NOMO-1 treated with DMSO at 0.1 percent for 48 hours (cell line): ENCODE data around the gene ZCCHC24.
A peak's percentile ranks its signal among the peaks of the same experiment; 100 is the strongest.

ENCODE experiments used
- DNase-seq: peaks from one replicate; lab custom pipeline; 2025; ENCODE audit not compliant: unreplicated experiment; lab: John Stamatoyannopoulos, UW

Gene ZCCHC24

DNA sequence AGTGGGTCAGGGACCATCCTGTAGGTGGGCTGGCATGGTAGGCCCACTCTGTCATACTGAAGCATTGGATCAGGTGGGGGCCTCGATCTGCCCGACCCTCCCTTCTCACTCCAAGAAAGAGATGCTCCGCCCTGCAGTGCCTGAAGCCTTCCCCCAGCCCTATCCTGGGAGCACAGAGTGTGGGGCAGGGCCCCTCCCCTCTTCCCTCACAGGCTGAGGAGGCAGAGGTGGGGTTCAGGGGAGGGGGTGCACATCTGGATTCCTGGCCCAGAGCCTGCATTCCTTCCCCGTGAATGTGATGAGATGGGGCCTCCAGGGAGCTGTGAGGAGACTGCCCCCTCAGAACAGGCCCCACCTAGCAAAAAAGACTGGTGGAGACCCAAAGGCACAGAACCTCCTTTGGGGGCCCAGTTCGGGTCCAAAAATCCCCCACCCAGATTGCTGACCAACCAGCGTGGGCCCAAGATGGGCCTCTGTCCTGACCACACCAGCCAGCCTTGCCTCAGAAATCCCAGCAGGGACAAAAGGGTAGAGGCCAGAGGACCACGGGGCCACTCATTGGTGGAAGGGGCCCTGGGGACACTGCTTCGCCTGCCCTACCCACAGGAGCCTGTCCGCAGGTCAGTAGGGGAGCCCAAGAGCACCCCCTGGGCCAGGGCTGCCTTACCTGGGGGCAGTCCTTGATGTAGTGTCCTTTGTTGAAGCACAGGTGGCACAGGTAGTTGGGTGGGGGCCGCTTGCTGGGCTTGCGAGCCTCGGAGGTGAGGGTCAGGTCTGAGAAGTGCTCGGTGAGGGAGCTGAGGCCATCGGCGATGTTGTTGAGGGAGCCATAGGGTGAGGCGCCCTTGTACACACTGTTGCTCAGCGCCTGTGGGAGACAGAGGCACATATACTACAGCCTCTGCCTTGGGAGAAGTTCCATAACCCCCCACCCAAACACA is 13.3 kb downstream of the ZCCHC24 start:
- no peak for DNase-seq

DNA sequence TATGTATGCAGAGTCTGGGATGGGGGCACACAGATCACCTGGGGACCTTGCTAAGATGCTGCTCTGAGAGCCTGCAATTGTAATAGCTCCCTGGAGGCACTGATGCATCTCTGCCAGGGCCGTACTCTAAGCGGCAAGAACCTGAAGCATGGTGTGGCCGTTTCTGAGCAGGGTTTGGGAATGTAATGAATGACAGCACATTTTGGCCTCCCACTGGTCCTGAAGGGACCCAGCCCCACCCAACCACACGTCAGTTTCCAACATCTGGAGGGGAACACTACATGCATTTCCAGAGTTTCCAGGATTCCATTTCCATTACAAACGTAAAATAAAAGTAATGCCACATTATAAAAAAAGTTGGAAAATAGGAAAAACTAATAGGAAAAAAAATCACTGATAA is 14.0 kb downstream of the ZCCHC24 start:
- no peak for DNase-seq

DNA sequence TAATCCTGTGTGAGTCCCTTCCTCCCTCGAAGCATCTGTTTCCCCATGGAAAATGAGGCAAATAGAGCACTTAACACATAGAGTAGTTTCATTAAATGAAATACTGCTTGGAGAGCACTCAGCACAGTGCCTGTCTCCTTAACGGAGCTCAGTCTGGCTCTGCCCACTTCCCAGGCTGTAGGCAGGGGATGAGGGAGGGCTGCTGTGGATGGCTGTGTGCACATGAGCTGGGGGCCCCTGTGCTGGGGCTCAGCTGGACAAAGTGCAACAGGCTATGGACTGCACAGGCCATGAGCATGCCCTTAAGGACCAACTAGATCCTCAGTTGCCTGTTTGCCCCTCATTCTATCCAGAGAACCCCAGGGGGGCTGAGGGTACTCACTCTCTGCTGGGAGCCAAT is 14.5 kb downstream of the ZCCHC24 start:
- no peak for DNase-seq

DNA sequence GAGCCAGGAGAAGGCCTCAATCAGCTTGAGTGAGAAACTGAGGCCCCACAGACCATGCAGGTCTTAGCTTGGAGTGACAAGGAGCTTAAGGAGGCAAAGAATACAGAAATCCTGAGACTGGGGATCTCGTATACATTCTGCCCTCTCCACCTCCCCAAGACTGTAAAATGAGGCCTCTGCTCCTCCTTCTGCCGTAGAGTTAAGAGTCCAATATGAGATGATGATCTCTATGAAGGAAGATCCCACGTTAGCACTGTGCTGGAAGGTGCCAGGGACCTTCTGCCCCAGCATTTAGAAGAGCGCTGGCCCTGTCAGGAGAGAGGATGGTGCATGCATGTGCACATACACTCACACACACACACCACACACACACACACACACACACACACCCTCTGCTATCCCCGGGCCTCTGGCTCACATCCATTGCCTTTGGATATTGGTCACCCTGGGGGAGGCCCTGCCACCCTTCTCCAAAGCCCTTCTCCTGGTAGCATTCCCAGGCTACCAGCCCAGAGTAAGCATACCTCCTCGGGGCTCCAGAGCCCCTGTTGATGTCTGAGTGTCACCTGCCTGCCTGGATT is 15.0 kb downstream of the ZCCHC24 start:
- DNase-seq: no peak

DNA sequence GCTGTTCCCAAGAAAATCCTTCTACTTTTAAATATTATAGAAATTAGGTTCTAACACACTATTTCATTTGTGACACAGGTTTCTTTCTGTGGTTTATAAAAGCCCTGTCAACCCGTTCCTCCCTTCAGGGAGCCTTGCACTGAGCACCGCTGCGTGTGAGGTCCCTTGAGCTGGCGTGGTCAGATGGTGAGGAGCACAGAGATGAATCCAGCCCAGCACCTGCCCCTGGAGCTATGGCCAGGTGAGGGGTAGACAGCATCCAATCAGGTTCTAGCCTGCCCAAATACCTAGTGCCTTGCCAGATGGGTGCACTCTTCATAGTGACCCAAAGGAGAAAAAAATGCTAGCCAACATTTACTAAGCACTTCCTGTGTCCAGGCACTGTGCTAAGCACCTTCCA is 15.7 kb downstream of the ZCCHC24 start:
- no peak for DNase-seq

DNA sequence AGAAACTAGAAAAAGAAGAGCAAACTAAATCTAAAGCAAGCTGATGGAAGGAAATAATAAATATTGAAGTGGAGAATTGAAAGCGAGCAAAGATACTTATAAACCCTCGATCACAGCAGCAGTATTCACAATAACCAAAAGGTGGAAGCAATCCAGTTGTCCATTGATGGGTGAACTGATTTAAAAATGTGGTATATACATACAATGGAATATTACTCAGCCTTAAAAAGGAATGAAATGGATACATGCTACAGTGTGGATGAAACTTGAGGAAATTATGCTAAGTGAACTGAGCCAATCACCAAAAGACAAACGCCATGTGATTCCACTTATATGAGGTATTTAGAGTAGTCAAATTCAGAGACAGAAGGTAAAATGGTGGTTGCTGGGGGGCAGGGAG is 17.5 kb downstream of the ZCCHC24 start:
- DNase-seq: no peak

DNA sequence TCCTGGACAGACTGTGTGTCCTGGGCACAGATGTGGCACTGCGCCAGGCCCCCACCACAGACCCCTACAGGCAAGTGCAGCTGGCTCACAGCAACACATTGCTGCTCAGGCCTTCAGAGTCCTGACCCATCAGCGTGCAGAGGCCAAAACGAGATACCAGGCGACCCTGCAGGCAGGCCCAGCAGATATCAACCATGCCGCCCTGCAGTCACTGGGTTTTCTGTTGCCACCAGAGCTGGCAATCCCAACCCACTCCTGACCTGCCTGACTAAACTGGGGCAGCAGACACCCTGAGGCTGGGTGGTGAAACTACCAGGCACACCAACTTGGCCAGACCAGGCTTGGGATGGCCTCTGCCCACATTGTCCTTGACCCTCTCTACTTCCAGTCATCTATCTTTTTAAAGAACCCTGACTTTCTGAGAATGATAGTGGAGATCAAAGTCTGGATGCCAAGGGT is 20.3 kb downstream of the ZCCHC24 start:
- DNase-seq: no peak

DNA sequence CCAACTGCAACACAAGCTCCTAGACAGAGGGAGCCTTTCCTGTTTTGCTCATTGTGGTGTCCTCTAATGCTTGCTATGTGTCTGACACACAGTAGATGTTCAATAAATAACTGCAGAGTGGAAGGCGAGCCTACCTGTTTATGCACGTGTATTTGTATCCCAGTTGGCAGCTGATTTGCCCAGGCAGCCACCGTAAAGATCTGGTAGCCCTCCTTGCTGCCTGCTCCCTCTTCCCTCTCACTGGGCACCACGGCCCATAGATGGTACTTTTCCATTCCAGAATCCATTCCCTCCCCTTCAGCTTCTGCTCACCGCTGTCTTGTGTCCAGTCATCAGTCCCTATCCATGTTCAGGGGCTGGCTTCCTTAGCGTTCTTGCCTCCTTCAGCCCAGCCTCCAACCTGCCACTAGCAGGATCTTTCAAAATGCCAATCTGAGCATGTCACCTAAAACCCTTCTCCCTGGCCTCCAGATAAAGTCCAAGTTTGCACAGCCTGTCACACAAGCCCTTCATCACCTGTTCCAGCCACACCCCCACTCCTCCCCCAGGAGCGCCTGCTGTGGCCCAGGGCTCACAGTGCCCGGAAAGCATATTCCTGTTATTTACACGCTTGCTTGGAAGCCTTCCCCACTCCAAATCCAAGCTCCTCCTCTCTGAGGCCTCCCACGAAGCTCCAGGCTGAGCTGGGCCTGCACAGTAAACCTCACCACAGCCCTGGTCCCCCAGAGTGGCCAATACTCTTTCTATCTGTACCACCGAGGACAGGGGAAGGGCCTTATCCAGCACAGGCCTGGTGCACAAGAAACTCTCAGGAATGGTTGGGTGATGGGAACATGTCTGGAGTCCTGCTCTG is 21.0 kb downstream of the ZCCHC24 start:
- no peak for DNase-seq

DNA sequence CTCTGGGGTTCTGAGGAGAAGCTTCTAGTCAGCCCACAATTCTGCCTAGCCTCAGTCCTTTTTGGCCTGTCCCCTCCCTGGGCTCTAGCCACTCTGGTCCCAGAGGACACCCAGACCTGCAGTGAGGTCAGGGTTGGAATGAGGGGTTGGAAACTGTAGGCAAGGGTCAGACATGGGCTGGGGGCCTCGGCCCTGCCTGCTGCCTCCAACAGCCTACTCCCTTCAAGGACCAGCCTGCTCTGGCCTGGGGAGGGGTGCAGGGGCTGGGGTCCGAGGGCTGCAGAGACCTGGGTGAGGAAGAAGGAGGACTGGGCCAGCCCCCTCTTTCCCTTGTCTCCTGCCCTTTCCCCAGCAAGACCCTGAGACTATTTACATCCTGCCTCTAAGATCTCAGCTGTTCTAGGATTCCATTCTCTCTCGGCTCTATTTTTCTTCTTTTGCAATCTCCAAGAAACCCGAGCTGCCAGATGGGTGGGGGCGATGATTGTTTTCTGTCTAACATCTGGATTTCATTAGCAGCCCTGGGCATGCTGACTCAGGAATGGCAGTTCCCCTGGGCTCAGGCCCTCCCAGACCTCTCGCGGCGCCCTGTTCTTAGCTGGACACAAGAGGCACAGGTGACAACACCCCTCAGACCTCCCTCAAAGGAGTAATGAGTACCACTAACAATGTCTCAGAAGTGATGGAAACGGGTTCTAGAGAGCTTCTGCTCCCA is 23.1 kb downstream of the ZCCHC24 start:
- no peak for DNase-seq

DNA sequence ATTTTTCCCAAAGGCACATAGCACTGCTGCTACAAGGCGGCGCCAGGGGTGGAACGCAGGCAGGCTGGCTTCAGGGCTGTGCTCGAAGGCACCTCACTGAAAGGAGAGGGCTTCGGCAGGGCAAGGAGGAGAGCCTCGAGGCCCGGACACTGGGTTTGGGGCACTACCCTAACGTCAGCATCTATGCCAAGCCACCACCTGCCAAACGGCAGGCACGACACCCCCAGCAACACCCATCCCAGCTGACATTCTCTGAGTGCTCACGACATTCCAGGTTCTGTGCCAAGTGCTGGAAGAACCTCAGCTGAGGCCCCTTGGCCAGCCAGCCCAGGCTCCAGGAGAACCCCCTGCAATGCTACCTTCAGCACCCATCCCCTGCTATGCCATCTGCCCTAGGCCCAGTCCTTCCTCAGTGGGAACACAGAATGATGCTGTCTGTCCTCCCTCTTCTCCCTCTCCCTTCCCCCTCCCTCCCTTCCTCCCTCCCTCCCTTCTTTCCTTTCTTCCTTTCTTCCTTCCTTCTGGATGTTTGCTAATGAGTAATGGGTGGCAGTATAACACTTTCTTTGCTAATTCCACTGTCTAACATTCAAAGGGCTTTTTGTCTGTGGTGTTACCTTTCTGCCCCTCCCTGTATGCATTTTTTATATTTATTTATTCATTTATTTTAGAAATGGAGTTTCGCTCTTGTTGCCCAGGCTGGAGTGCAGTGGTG is 24.3 kb downstream of the ZCCHC24 start:
- no peak for DNase-seq

DNA sequence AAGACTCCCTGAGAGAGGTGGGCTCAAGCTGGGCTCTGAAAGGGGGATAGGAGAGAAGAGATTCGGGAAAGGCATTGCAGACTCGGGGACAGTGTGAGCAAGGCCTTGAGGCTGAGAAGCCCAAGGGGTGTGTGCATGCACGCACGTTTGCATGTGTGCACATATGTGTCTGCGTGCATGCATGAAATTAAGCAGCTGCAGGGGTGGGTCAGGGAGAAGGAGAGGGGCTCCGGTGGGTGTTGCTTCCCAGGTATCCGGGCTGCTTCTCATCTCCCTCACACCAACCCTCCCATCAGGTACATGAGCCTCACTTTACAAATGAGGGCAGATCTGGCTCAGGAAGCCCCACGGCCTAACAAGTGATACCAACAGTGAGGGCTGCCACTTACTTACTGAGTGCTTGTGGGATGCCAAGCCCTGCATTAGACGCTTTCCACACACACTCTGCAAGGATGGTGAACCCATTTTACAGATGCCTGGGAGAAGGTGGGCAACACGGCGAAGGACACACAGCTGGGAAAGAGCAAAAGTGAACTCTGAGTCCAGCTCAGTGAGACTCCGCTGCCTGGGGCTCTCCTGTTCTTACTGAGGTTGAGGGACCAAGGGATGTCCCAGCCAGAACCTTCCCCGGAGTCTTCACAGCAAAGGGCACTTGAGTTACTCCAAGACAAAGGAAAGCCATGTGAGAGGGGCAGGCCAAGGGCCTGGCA is 26.4 kb downstream of the ZCCHC24 start:
- DNase-seq: no peak

DNA sequence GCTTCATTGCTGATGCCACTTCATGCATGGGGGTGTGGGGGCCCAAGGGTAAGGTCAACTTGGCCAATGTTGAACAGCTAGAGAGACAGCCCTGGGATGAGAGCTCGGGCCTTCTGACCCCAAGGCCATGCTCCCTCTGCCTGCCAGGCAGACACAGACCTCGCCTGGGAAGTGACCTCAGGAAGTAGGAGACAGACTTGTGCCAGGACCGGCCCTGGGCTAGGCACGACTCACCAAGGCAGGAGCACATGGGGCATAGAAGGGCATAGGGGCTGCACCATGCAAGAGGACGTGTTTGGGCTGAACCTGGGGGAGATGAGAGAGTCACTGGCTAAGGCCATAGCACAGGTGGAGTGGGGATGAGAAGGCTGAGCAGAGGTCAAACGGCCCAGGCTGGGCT is 27.1 kb downstream of the ZCCHC24 start:
- no peak for DNase-seq

DNA sequence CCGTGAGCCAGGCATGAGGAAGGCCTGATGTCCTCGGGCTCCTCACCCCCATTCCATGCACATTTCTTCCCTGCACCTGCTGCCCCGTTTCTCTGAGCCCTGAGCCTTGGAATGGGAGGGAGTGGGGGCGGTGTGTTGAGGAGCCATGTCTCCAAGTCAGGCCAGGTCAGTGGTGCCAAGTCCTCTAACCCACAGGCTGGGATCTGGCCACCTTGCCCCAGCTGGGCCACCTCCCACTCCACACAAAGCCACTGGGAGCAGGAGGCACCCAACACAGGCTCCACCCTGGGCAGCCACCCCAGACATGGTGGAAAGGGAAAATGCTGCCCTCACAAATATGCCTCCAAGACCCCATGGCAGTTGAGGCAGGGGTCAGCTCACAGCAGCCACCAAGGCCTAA is 27.7 kb downstream of the ZCCHC24 start:
- DNase-seq: no peak

DNA sequence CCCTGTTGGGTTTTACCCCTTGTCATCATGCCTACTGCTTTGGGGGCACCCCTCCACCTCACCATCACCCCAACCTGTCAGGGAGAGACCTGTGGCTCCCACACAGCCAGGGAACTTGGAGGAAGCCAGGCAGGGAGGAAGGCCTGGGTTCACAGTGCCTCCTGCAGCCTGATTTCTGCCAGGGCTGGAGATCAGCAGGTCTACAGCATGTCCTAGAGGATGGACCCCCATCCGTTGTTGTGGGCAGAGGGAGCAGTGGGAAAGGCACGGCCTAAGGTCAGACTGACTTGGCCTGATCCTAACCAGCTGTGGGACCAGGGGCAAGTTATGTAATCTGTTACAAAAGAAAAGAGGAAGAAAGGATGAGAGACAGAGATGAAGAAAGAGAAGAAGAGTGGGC is 28.2 kb downstream of the ZCCHC24 start:
- peak; percentile 64 for DNase-seq

DNA sequence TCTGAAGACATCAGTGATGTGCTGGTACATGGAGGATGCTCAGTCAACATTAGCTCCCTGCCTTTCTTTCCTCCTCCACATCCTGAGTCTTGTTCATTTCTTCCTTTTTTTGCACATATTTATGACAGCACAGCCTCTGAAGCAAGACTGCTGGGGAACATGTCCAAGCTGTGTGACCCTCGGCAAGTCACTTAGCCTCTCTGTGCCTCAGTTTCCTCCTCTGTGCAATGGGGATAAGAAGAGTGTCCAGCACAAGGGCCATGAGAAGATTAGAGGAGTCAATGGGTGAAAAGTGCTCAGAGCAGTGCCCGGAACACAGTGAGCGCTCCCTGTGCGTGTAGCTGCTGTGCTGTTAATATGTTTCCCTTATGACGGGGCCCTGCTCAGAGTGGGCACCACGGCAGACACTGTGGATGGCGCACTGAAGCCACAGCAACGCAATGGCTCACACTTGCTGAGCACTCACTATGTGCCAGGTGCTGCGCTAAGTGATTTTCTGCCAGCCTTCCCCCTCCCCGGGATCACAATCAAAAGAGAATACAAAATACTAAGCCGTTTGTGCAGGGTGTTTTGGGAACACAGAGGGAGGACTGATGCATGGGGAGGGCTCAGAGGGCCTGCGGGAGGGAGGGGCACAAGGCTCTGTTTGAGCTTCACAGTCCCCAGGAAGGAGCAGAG is 28.7 kb downstream of the ZCCHC24 start:
- no peak for DNase-seq

DNA sequence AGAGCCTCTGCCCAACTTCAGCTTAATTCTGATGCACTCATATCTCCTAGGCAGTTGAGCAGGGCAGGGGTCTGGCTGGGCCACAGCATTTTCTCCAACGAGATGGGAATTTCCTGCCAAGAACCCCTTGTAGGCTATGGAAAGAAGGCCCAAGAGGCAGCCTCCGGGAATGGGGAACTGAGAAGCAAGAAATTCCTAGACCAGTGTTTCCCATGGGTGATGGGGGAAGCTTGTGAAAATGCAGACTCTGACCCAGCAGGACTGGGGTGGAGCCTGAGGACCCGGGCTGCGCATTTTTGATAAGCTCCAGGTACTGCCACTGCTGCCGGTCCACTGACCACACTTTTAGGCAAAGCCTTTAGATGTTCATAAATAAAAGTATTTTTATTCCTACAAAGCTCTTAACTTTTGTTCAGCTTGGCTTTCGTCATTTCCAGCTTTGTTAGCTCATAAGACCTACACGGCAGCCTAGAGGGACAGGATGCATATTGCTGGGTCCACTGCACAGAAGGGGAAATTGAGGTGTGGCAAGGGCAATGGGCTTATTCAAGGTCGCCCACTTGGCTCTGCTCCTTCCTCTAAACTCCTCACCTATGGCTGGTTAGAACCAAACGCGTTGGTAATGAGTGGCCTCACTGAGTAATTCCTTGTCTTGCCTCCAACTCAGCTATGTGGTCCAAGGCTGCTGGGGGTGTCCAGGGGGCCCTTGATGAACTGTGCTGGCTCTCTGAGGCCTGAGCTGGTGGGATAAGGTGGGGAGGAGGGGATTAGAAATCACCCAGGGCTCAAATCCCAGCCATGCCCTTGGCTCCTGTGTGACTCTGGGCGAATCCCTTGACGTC is 29.5 kb downstream of the ZCCHC24 start:
- no peak for DNase-seq

DNA sequence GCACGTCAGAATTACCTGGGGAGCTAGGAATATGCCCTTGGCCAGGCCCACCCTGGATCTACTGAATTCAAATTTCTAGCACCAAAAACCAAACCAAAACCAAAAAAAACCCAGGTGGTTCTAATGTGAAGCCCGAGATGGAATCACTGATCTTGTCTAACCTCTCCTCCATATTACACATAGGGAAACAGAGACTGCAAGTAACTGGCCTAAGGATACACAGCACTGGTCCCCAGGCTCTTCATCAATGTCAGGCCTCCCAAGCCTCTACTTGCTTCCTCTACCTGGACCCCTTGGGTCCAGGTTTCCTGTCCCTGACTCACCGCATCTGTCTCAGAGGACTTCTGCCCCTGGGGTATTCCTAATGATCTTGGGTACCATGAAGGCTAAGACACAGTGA is 30.7 kb downstream of the ZCCHC24 start:
- DNase-seq: no peak

DNA sequence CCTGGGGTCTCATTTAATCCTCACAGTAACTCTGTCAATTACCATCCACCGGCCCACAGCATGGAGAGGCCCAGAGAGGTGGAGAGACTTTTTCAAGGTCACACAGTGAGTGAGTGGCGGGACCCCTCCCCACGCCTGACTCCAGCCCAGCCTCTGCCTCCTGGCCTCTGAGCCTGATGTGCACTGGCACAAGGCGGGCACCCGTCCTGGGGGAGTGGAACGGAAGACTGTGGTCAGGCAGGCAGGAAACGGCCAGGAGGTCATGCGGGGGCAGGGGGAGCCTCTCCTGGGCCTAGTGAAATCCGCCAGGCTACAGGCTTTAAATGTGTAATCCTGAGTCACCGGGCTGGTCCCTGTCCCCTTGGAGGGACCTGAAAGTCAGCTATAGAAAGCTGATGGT is 32.2 kb downstream of the ZCCHC24 start:
- peak; percentile 45 for DNase-seq
